GM18907 (cell line): ENCODE data around the gene PPP2R5C.
"Not testable (repeated sequence)": the region's sequence is repeated elsewhere in the genome, so short reads cannot be mapped to it uniquely, and the experiment has no call there.

Experiments
- ATAC-seq: cut with Tn5 transposase; IDR thresholded peaks from one replicate; pipeline ENCODE4 v1.9.1; 2021; ENCODE audit warnings: mild to moderate bottlenecking, moderate library complexity; ENCODE audit not compliant: unreplicated experiment

The PPP2R5C gene

GRCh38 chr14:101780887-101781239 lies 19.4 kb downstream of the PPP2R5C start:
- no peak for ATAC-seq

GRCh38 chr14:101781240-101782061 lies 19.9 kb downstream of the PPP2R5C start:
- no peak for ATAC-seq

- no peak for ATAC-seq
Observed at GRCh38 chr14:101783260-101784016, 21.9 kb downstream of the PPP2R5C start.

- ATAC-seq = no peak
Observed at GRCh38 chr14:101784631-101785030, 23.1 kb downstream of the PPP2R5C start.

- no peak for ATAC-seq
Observed at GRCh38 chr14:101788016-101788635, 26.6 kb downstream of the PPP2R5C start.

GRCh38 chr14:101789222-101789621 lies 27.7 kb downstream of the PPP2R5C start:
- no peak for ATAC-seq

- no peak for ATAC-seq
Observed at GRCh38 chr14:101790232-101790631, 28.7 kb downstream of the PPP2R5C start.

- no peak for ATAC-seq
Observed at GRCh38 chr14:101791919-101792572, 30.5 kb downstream of the PPP2R5C start.

GRCh38 chr14:101796016-101796415 lies 34.5 kb downstream of the PPP2R5C start:
- no peak for ATAC-seq

GRCh38 chr14:101796479-101796878 lies 35.0 kb downstream of the PPP2R5C start:
- no peak for ATAC-seq

- ATAC-seq = no peak
Observed at GRCh38 chr14:101797856-101798255, 36.3 kb downstream of the PPP2R5C start.

GRCh38 chr14:101804373-101804772 lies 42.9 kb downstream of the PPP2R5C start:
- not testable (repeated sequence) for ATAC-seq

GRCh38 chr14:101806252-101806651 lies 44.7 kb downstream of the PPP2R5C start:
- ATAC-seq = not testable (repeated sequence)

GRCh38 chr14:101808020-101808641 lies 46.6 kb downstream of the PPP2R5C start:
- ATAC-seq = no peak

GRCh38 chr14:101808894-101809670 lies 47.6 kb downstream of the PPP2R5C start:
- peak; percentile 6 for ATAC-seq

- ATAC-seq = peak; percentile 78
Observed at GRCh38 chr14:101809671-101810514, 48.4 kb downstream of the PPP2R5C start.

- ATAC-seq = no peak
Observed at GRCh38 chr14:101810897-101811621, 49.5 kb downstream of the PPP2R5C start.

GRCh38 chr14:101812071-101812470 lies 50.6 kb downstream of the PPP2R5C start:
- no peak for ATAC-seq
